GM19023 (cell line): ENCODE data around the gene ESPNL.

ENCODE experiments used
- ATAC-seq: cut with Tn5 transposase; IDR thresholded peaks from one replicate; pipeline ENCODE4 v1.9.1; 2021; ENCODE audit warnings: mild to moderate bottlenecking, moderate library complexity; ENCODE audit not compliant: unreplicated experiment

The ESPNL gene

DNA sequence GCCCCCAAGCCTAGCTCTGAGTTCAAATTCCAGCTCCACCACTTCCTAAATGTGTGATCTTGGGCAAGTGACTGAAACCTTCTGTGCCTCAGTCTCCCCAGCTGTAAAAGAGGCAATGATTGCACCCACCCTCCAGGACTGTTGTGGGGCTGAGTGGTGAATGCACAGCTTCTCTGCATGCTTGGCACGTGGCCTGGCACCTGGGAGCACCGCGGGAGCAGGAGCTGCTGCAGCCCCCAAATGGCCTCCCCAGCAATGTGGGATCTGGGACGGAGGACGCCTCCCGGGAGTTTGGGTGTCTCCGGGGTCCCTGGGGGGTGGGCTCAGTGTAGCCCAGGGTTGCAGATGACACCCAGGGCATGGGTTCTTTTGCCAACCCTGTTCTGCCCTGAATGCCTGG, 39.9 kb downstream of the ESPNL start:
- ATAC-seq: no peak

DNA sequence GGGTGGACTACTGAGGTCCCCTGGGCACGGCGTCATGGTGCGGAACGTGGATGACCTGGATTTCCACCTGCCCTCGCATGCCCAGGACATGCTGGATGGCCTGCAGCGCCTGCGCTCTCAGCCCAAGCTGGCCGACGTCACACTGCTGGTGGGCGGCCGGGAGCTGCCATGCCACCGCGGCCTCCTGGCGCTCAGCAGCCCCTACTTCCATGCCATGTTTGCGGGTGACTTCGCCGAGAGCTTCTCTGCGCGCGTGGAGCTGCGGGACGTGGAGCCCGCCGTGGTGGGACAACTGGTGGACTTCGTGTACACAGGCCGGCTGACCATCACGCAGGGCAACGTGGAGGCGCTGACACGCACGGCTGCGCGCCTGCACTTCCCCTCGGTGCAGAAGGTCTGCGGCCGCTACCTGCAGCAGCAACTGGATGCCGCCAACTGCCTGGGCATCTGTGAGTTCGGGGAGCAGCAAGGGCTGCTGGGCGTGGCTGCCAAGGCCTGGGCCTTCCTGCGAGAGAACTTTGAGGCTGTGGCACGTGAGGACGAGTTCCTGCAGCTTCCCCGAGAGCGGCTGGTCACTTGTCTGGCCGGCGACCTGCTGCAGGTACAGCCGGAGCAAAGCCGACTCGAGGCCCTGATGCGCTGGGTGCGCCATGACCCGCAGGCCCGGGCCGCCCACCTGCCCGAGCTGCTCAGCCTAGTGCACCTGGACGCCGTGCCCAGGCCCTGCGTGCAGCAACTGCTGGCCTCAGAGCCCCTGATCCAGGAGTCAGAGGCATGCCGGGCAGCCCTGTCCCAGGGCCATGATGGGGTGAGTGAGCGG, 40.8 kb downstream of the ESPNL start:
- ATAC-seq: no peak

DNA sequence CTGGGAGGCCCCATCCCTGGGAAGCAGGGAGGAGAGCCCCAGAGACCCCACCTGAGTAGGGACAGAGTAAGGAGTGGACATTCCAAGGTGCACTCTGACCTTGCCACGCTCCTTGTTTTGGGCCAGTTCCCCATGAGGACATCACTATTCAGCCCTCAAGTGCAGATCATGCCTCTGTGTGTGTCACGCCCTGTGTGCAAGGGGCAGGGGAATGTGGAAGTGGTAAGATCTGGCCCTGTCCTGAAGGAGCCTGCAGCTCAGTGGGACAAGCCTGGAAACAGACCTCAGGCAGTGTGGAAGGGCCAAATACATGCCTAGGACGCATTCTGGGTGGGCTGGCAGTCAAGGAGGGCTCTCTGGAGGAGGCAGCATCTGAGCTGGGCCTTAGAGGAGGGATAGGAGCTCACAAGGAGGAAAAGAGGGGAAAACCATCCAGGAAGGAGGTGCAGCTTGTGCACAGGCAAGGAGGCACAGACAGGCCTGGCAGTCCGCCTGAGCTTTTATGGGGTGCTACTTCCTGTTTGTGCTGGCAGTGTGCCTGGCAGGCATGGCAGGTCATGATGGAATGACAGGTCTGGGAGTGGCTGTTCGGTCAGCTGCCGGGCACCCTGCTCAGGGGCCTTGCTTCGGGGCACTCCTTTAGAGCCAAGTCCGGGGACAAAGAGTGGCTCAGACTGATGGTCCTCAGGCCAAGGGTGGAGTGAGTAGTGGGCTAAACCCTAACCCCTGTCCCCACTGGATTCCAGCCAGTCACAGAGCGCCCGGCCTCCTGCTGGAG, 41.6 kb downstream of the ESPNL start:
- no peak for ATAC-seq

DNA sequence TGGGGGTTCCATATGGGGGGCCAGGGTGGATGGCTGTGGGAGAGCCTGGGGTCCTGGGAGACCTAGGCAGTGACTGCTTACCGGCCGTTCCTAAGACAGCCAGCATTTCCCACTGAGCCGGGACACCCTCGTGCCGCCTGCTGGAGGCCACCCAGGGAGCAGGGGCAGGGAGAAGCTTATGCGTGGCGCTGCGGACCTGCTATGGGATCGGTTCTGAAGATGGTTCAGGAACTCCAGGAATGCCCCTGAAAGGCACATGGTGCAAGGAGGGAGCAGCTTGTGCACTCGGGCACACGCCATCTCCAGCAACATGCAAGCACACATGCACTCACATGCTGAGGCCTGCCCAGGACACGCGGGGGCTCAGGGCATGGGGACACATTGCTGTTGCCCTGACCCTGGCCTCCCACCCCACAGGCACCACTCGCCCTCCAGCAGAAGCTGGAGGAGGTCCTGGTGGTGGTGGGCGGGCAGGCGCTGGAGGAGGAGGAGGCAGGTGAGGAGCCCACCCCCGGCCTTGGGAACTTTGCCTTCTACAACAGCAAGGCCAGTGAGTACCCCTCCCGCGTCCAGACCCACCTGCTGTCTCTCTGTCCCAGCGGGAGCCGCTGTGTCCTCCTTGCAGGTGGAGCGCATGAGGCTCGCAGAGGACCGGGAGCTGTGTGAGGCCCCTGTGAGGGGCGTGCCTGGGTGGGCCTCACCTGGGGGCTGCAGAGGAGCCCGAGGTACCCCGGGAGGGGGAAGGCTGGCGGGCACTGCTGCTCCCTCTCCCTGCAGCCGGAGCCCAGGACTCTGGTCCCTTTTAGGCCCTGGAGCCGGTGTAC, 42.5 kb downstream of the ESPNL start:
- ATAC-seq: no peak

DNA sequence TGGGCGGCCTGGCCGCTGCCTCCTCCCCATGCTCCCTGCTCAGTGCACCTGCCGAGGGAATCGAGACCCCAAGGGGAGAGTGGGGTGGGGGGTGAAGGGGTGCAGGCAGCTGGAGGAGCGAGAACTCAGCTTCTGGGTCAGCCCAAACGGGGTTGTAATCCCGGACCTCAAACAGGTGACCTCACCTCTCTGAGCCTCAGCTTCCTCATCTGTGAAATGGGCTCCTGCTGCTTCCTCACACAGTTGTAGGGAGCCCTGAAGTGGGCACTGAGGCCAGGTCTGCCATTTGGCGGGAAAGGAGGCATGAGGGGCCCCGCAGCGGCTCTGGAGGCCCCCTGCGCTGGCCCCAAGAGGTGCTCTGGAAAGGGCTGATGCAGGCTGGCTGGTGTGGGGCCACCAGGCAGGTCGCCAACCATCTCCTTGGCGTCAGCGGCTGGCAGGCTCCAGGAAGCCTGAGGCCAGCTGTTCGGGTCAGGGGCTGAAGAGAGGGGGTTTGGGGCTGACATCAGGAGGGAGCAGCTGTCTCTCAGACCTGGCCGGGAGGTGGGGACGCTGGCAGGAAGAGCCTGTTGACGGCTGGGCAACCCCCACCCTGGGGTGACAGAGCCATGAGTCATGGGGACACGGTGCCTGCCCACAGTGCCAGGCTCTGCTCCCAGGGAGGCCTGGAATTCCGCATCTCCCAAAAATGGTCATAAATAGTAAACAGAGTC, 43.3 kb downstream of the ESPNL start:
- no peak for ATAC-seq

DNA sequence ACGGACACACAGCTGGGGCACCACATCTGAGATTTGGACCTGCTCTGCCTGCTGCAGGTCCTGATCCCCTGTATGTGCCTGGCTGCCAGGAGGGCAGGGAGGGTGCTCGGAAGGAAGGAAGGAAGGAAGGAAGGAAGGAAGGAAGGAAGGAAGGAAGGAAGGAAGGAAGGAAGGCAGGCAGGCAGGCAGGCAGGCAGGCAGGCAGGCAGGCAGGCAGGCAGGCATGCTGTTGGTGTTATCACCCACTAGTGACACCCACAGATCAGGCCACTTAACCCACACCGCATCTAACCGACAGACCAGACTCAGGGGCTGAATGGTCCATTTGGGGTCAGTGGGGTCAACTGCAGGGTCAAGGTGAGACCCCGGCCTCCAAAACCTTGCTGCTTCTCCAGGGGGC, 44.1 kb downstream of the ESPNL start:
- no peak for ATAC-seq

DNA sequence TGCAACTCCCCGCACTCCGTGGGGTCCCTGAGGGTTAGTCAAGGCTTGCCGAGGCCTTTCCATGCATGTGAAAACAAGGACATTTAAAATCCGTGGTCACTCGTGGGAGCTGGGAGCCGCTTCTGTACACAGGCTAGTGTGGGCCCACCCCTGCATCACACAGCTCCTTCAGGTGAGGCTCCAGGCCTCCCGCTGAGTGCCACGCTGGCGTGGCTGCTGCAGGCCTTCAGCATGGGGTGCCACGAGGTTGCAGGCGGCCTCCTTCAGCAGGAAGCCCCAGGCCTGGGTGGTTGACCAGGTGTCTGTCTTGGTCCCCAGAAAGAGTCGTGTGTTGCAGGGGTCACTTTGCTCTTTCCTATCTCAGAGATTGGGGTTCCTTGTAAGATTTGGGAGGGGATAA, 44.9 kb downstream of the ESPNL start:
- ATAC-seq: no peak

DNA sequence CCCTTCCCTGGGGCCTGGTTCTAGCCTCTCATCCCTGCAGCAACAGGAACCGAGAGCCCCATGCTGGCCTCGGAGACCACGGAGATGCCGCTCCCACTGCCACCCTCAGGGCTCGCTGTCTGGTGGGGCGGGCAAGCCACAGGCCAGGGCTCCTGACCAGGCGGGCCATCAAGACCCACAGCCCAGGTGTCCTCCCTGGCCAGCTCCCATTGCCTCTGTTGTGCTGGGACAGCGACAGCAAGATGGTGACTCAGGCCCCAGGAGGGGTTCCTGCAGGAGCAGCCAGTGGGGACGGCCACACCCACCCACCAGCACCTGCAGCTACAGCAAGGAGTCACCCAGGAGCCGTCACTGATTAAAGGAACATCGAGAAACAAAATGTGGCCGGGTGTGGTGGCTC, 45.7 kb downstream of the ESPNL start:
- ATAC-seq: no peak

DNA sequence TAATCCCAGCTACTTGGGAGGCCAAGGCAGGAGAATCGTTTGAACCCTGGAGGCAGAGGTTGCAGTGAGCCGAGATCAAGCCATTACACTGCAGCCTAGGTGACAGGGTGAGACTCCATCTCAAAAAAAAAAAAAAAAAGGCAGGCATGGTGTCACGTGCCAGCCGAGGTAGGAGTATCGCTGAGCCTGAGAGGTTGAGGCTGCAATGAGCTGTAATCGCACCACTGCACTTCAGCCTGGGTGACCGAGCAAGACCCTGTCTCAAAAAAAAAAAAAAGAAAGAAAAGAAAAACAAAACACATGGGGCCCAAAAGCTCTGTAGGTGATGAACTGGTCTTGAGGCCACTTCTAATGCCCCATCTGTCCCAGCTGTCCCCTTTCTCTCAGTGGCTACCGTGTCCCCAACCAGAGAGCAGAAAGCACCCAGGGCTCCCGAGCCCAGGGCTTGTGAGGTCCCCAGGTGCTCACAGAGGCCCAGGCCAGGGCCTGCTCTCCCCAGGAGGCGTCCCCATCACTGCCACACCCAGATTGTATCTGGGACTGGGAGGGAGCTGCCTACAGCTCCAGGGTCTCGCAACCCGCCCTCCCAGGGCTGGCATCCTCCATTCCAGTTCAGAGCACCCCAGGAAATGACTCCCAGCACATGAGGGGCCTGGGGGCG, 46.9 kb downstream of the ESPNL start:
- ATAC-seq: no peak

DNA sequence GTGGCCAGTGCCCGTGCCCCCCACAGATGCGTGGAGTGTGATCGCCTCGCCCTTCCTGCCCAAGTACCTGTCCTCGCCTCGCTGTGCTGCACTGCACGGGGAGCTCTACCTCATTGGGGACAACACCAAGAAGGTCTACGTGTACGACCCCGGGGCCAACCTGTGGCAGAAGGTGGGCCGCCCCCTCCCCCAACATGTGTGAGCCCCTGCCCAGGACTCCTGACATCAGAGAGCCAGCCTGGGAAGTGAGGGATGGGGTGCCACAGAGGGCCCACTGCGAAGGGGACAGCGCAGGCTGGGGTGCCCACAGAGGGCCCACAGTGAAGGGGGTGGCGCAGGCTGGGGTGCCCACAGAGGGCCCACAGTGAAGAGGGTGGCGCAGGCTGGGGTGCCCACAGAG, 48.8 kb downstream of the ESPNL start:
- ATAC-seq: no peak

DNA sequence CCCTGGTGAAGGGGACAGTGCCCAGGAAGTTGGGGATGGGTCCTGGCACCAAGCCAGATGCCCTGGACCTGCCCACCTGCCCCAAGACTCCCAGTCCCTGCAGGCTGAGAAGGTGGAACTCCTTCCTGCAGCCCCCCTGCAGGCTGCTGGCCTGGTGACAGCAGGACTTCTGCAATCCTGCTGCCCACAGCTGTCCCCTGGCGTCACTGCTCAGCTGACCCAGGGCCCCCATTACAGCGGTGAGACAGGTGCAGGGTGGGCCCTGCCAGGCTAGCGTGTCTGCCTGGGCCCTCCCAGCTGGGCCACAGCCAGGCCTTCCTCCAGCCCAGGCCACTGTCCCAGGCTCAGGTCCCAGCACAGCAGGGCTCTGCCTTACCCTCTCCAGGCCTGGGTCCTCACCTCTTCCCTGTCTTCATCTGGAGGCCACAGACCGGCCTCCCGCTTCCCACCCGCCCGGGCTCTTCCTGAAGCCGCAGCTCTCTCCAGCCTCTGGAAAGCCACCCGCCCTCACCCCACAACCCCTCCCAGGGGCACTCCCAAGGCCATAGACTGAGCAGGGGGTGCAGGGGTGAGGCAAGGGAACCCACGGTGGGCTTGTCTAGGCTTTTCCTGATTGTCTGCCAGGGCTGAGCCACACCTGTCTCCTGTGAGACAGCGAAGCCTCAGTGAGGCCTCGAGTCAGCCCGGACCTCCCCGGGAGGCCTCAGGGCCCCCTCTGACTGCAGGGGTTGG, 49.9 kb downstream of the ESPNL start:
- no peak for ATAC-seq

DNA sequence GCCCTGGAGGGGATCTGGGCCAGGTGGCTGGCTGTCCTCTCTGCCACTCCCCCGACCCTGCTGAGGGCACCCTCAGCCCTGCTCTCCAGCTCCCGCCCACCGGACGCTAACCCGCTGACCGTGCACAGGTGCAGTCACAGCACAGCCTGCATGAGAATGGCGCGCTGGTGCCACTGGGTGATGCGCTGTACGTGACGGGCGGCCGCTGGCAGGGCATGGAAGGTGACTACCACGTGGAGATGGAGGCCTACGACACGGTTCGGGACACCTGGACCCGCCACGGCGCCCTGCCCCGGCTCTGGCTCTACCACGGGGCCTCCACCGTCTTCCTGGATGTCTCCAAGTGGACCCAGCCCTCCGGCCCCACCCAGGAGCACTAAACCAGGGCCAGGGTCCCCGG, 50.5 kb downstream of the ESPNL start:
- ATAC-seq: no peak

DNA sequence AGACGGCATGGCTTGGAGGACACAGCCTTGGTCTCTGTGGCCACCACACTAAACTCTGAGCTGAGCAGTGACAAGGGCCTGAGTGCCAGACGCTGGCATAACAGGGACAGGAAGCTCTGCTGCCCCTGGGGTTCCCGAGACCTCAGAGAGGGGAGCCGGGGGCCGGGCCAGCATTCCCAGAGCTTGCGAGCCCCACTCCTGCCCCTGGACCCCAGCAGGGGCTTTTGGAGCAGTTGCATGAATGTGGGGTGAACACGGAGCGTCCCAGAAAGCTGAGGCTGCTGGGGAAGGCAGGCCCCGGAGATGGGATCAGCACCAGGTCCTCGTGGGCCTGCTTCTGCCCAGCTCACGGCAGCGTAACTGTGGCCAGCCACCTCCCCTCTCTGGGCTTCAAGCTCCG, 51.1 kb downstream of the ESPNL start:
- no peak for ATAC-seq

DNA sequence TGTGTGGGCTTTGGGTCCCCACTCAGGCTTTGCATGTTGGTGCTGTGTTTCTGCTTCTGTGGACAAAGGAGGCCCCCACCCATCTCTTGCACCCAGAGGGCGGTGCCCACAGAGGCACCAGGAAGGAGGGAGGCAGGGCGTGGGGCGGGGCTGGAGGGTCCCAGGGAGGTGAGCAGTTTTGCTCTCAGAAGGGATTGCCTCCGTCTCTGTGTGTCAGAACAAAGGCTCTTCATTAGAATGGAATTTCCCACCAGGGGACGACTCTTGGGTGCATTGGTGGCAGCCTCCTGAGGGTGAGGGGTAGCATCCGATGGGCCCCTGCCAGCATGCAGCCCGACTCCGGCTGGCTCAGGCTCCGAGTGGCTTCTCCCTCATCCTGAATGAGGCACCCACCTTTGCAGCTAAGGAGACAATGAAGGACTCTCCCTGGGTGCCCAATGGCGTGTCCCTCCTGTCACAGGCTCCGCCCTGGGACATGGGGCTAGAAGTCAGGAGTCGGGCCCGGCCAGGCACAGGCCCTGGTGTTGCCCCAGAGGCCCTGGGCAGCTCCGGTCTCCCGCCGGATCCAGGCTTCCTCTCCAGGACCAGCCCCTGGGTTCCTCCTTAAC, 51.6 kb downstream of the ESPNL start:
- no peak for ATAC-seq

DNA sequence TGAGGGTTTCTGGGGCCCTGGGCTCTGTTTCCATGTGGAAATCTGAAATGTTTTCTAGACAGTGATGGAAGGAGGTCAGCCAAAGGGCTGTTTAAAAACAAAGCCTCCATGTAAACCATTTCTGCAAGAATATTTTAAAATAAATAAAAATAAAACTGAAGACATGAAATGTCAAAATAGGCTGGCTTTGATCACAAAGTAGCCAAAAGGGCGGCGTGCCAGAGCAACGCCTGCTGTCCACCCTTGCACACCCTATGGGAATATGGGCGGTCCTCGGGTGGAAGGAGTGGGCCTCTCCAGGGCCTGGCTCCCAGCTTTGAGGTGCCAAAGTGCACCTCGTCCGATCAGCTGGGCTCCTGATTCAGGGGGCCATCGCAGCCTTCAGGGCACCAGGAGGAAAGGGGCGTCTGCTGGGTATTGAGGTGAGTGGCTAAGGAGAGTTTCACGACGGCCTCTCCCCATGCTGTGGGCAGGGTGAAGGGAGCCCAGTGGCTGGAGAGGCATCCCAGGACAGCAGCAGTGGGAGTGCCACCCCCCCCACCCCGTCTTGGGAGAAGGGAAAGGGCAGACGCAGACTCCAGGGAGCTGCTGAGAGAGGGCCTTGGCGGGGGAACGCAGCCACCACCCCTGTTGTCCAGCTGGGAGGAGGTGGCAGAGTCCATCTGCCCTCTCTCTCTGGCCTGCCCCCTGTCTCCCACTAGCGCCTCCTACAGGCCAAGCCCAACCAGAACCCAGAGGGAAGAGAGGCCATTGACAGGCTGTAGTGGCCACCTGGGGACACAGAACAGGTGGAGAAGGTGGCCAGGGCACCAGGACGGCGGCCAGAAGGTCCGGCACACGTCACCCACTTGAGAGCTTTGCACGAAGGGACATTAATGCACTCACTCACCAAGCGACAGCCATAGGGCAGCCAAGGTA, 52.9 kb downstream of the ESPNL start:
- ATAC-seq: no peak

DNA sequence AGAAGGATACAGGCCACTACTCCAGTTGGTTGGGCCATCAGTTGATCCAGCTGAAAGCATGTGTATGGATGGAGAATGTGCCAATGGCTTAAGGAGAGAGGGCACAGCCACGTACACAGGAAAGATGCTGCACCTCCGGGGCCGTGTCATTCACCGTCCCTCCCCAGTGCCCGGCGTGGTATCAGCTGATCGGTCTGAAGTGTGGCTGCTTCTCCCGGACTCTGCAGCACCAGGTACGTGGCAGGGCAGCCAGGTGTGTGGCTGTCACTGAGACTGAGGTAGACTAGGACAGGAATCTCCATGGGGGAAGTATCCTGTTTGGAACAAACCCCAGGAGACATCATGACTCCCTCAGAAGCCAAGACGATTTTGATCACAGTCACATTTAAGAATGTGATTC, 54.4 kb downstream of the ESPNL start:
- no peak for ATAC-seq

DNA sequence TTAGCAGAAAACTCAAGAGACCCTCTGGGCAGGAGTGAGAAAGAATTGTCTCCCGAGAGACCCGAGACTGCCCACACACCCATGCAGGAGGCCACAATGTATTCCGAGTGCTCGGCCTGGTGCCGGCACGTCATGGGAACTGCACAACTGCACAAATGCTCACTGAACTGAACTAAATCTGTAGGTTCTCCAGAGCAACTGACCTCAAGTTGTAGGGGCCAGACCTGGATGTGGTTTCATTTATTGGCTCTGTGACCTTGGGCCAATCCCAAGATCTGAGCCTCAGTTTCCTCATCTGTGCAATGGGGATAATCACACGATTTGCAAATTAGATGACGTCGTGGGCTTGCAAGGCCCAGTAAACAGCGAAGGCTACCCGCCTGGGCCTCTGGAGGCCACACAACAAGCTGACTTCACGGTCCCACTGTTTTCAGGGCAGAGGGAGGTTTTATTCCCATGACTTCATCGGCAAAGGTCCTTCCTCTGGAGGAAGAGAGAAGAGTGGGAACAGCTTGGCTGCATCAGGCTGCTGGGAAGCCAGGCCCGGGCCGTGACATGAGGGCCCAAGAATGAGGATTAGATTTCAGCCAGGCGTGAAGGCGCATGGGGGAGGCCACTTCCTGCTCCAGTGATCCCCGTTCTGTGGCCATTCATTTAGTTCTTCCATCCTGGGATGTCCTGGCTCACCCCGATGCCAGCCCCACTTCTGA, 55.1 kb downstream of the ESPNL start:
- ATAC-seq: no peak
